PC-3 (cell line): ENCODE data around the gene NDUFAB1. TPM values are rescaled to one million over a fixed set of nuclear protein-coding genes. Genes with fewer than 3 reads are reported as not detected.
A peak's percentile ranks its signal among the peaks of the same experiment; 100 is the strongest.

Experiments used
- ATAC-seq: fragments of 200-7000 bp; cut with Tn5 transposase; 2 replicates; pipeline ENCODE4 v1.9.1; 2020; ENCODE audit warnings: mild to moderate bottlenecking, moderate library complexity
- BruUV-seq: library from RNA; stranded (reverse); fragments of 400-500 nt; replicated peaks from 2 replicates; lab custom pipeline; 2021; lab: Mats Ljungman, UMichigan
- CTCF ChIA-PET: fragments of 300-600 bp; sonication (Branson Sonifier 250); formaldehyde crosslinking; loops from one replicate; lab custom pipeline; 2022; ENCODE audit warnings: antibody characterized with exemption; lab: Charles Lee
- POLR2A ChIA-PET: fragments of 300-600 bp; sonication (Branson Sonifier 250); formaldehyde crosslinking; loops from one replicate; lab custom pipeline; 2022; ENCODE audit warnings: antibody characterized with exemption; ENCODE audit not compliant: unreplicated experiment; lab: Charles Lee
- DNase-seq: peaks from one replicate; pipeline ENCODE4 v3.0.0-alpha.2; 2015
- H2AFZ ChIP-seq: fragments of 300-600 bp; sonication (generic); 2 replicates; pipeline ENCODE4 v1.6.0; 2016; ENCODE audit warnings: antibody characterized with exemption, low read length
- H3F3A ChIP-seq: fragments of 300-600 bp; sonication (generic); one replicate; pipeline ENCODE4 v1.6.0; 2017; ENCODE audit warnings: antibody characterized with exemption, low read length, control low read depth, mild to moderate bottlenecking; ENCODE audit not compliant: unreplicated experiment
- H3K27ac ChIP-seq: fragments of 300-600 bp; sonication (generic); 2 replicates; pipeline ENCODE4 v1.5.1; 2016; ENCODE audit warnings: mild to moderate bottlenecking, low read length
- H3K27me3 ChIP-seq: fragments of 300-600 bp; sonication (generic); 2 replicates; pipeline ENCODE4 v1.6.1; 2016; ENCODE audit warnings: low read length, mixed read lengths
- H3K36me3 ChIP-seq: fragments of 300-600 bp; sonication (generic); 2 replicates; pipeline ENCODE4 v1.6.1; 2016; ENCODE audit warnings: low read depth, mixed run types, low read length, mixed read lengths
- H3K4me1 ChIP-seq: fragments of 300-600 bp; sonication (generic); 2 replicates; pipeline ENCODE4 v1.5.1; 2016; ENCODE audit warnings: low read length; ENCODE audit not compliant: insufficient read depth
- H3K4me2 ChIP-seq: fragments of 300-600 bp; sonication (generic); 2 replicates; pipeline ENCODE4 v1.6.0; 2016; ENCODE audit warnings: low read length
- H3K4me3 ChIP-seq: fragments of 300-600 bp; sonication (generic); 2 replicates; pipeline ENCODE4 v1.5.1; 2016; ENCODE audit warnings: mild to moderate bottlenecking, low read length, mixed read lengths
- H3K79me2 ChIP-seq: fragments of 300-600 bp; sonication (generic); 2 replicates; pipeline ENCODE4 v1.6.1; 2017; ENCODE audit warnings: low read length, mixed read lengths
- H3K9ac ChIP-seq: fragments of 300-600 bp; sonication (generic); 2 replicates; pipeline ENCODE4 v1.6.0; 2016; ENCODE audit warnings: mild to moderate bottlenecking, low read length
- H3K9me2 ChIP-seq: fragments of 300-600 bp; sonication (generic); replicated peaks from 2 replicates; pipeline ENCODE4 v1.6.1; 2016; ENCODE audit warnings: mixed run types, low read length, mixed read lengths
- H3K9me3 ChIP-seq: fragments of 300-600 bp; sonication (generic); 2 replicates; pipeline ENCODE4 v1.6.1; 2016; ENCODE audit warnings: low read length, mixed read lengths
- H4K20me1 ChIP-seq: fragments of 300-600 bp; sonication (generic); 2 replicates; pipeline ENCODE4 v1.6.1; 2016; ENCODE audit warnings: low read length, mixed read lengths
- CTCF ChIP-seq: fragments of 300-600 bp; sonication (generic); conservative IDR thresholded peaks from 2 replicates; pipeline ENCODE4 v1.5.1; 2017; ENCODE audit warnings: antibody characterized with exemption, low read depth, mild to moderate bottlenecking, low read length
- EZH2 ChIP-seq: fragments of 300-600 bp; sonication (generic); IDR thresholded peaks from one replicate; pipeline ENCODE4 v1.6.1; 2017; ENCODE audit warnings: antibody characterized with exemption, mild to moderate bottlenecking, low read length; ENCODE audit not compliant: unreplicated experiment
- EZH2phosphoT487 ChIP-seq: fragments of 300-600 bp; sonication (generic); IDR thresholded peaks from 2 replicates; pipeline ENCODE4 v1.6.1; 2018; ENCODE audit warnings: mild to moderate bottlenecking, antibody characterized with exemption, low read length, borderline replicate concordance
- intact Hi-C: fragments of 100-400 bp; cut with micrococcal nuclease; formaldehyde crosslinking; loops from 2 replicates; pipeline ENCODE4 v1.9.0; 2023
- total RNA-seq: library from RNA; depleted of rRNA; stranded (reverse); fragments of >200 nt; gene quantifications from 2 replicates; pipeline ENCODE4 v1.2.3, GENCODE V29; 2014

The NDUFAB1 gene
- total RNA-seq, 1 experiment from 2014 or later: 228 TPM

- Histone ChIP-seq H3K79me2 (no peaks in the 10 kb centered on the region), H3K4me1 (peaks cover 24% of the 10 kb centered on the region), H3K9me2 (no peaks in the 10 kb centered on the region), H3F3A (no peaks in the 10 kb centered on the region), H3K4me2 (peak overlapping the region; percentile 43), H3K27me3 (no peaks in the 10 kb centered on the region), H3K4me3 (no peak overlapping the region), H3K36me3 (0 out of 2 replicates have a peak, but pooled peaks cover 6% of the 10 kb centered on the region), H3K9ac (no peak overlapping the region), H4K20me1 (no peaks in the 10 kb centered on the region), H3K9me3 (no peaks in the 10 kb centered on the region), H2AFZ (no peak overlapping the region), H3K27ac (peak overlapping the region; percentile 72)
- TF ChIP-seq CTCF (no peak), EZH2phosphoT487 (no peak), EZH2 (no peak)
- intact Hi-C loops: no loop called here
- no TSS peak for BruUV-seq
- DNase-seq (no peak), ATAC-seq (no peak)
- POLR2A ChIA-PET: no interaction called here
- CTCF ChIA-PET: no interaction called here
These were observed 57.2 kb downstream of the NDUFAB1 start for GRCh38 chr16:23538919-23539278.

- BruUV-seq: no TSS peak
- intact Hi-C loops: no loop called here
These were observed 58.7 kb downstream of the NDUFAB1 start for GRCh38 chr16:23537390-23537789.

More at GRCh38 chr16:23537390-23537789, 58.7 kb downstream of the NDUFAB1 start:
- Histone ChIP-seq H4K20me1 (no peaks in the 10 kb centered on the region), H3K79me2 (no peaks in the 10 kb centered on the region), H3K9me3 (no peaks in the 10 kb centered on the region), H3K4me2 (no peak overlapping the region), H3K27ac (no peak overlapping the region), H3K4me3 (no peak overlapping the region), H3K4me1 (peaks cover 24% of the 10 kb centered on the region), H3F3A (no peaks in the 10 kb centered on the region), H3K27me3 (no peaks in the 10 kb centered on the region), H3K9me2 (no peaks in the 10 kb centered on the region), H3K36me3 (0 out of 2 replicates have a peak, but pooled peaks cover 6% of the 10 kb centered on the region), H3K9ac (no peak overlapping the region), H2AFZ (no peak overlapping the region)
- CTCF ChIA-PET: no interaction called here
- ATAC-seq: no peak
- POLR2A ChIA-PET: no interaction called here
- no peak for DNase-seq
- TF ChIP-seq EZH2phosphoT487: no peak
- TF ChIP-seq EZH2: no peak
- no peak for TF ChIP-seq CTCF
